Activated T-cell treated with anti-CD3 and anti-CD28 coated beads for 48 hours (primary cell): Measurements from ENCODE around the gene C1orf35.

Source experiments
- DNase-seq: peaks from one replicate; pipeline ENCODE4 v3.0.0-alpha.2; 2020; ENCODE audit warnings: low read depth

The C1orf35 gene

GRCh38 chr1:228079013-228079412 is 24.1 kb downstream of the C1orf35 start:
- DNase-seq, result no peak

GRCh38 chr1:228077565-228078330 is 25.4 kb downstream of the C1orf35 start:
- DNase-seq, result no peak

- no peak for DNase-seq
Measured at GRCh38 chr1:228076796-228077430, 26.2 kb downstream of the C1orf35 start.

- no peak for DNase-seq
Measured at GRCh38 chr1:228075801-228076271, 27.3 kb downstream of the C1orf35 start.

GRCh38 chr1:228074954-228075730 is 28.0 kb downstream of the C1orf35 start:
- DNase-seq, result no peak

GRCh38 chr1:228073857-228074545 is 29.1 kb downstream of the C1orf35 start:
- DNase-seq, result no peak

- no peak for DNase-seq
Measured at GRCh38 chr1:228073061-228073856, 29.9 kb downstream of the C1orf35 start.

GRCh38 chr1:228072658-228073043 is 30.5 kb downstream of the C1orf35 start:
- DNase-seq, result no peak

- DNase-seq, result no peak
Measured at GRCh38 chr1:228071839-228072657, 31.1 kb downstream of the C1orf35 start.

- no peak for DNase-seq
Measured at GRCh38 chr1:228070851-228071250, 32.3 kb downstream of the C1orf35 start.

GRCh38 chr1:228070173-228070572 is 33.0 kb downstream of the C1orf35 start:
- no peak for DNase-seq

GRCh38 chr1:228068359-228068758 is 34.8 kb downstream of the C1orf35 start:
- DNase-seq, result no peak

GRCh38 chr1:228066891-228067654 is 36.1 kb downstream of the C1orf35 start:
- no peak for DNase-seq

GRCh38 chr1:228066416-228066815 is 36.7 kb downstream of the C1orf35 start:
- no peak for DNase-seq

GRCh38 chr1:228065543-228066347 is 37.4 kb downstream of the C1orf35 start:
- no peak for DNase-seq

- no peak for DNase-seq
Measured at GRCh38 chr1:228064741-228065542, 38.2 kb downstream of the C1orf35 start.

- no peak for DNase-seq
Measured at GRCh38 chr1:228064296-228064695, 38.8 kb downstream of the C1orf35 start.
